ENCODE data around the gene MBOAT7. TPM values are rescaled to one million over a fixed set of nuclear protein-coding genes. Genes with fewer than 3 reads are reported as not detected.
A peak's percentile ranks its signal among the peaks of the same experiment; 100 is the strongest.

The MBOAT7 gene
- total RNA-seq, 1 experiment from 2014 or later: 109 TPM

DNA sequence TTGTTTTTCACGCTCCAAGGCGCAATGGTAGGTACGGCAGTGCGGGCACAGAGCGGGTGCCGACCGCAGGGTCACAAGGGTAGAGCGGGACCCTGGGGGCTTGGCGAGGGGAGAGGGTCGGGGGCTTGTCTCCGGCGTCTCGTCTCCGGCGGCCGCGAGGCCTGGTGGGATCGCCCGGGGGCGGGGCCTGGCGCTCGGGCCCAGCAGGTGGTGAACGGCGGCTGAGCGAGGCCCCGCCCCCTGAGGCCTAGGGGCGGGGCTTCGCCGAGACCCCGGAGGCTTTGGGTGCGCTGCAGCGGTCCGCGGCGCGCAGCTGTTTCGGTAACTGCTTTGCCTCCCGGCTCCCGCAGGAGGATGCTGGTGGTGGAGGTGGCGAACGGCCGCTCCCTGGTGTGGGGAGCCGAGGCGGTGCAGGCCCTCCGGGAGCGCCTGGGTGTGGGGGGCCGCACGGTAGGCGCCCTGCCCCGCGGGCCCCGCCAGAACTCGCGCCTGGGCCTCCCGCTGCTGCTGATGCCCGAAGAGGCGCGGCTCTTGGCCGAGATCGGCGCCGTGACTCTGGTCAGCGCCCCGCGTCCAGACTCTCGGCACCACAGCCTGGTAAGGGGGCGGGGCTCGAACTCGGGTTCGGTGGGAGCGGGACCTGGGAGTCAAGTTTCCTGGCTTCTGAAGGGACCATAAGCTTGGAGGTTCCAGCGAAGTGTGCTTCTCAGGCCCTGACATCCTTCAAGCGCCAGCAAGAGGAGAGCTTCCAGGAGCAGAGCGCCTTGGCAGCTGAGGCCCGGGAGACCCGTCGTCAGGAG is 1.8 kb upstream of the MBOAT7 start, which contains the start of gene TSEN34 (continued):
- TF ChIP-seq HMGA2 (CRISPR knock-in tag; IDR thresholded peaks at IDR 0.05): no peak
- TF ChIP-seq, protein P1, sequence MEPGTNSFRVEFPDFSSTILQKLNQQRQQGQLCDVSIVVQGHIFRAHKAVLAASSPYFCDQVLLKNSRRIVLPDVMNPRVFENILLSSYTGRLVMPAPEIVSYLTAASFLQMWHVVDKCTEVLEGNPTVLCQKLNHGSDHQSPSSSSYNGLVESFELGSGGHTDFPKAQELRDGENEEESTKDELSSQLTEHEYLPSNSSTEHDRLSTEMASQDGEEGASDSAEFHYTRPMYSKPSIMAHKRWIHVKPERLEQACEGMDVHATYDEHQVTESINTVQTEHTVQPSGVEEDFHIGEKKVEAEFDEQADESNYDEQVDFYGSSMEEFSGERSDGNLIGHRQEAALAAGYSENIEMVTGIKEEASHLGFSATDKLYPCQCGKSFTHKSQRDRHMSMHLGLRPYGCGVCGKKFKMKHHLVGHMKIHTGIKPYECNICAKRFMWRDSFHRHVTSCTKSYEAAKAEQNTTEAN (CRISPR knock-in tag; IDR thresholded peaks at IDR 0.05): 0 out of 2 replicates have a peak, but pooled peaks have one; percentile 27
- no peak for TF ChIP-seq TEAD1 (CRISPR knock-in tag; IDR thresholded peaks at IDR 0.05)
- no peak for TF ChIP-seq ZNF219 (CRISPR knock-in tag; IDR thresholded peaks at IDR 0.05; ENCODE audit: borderline replicate concordance)
- TF ChIP-seq CREM (CRISPR knock-in tag; IDR thresholded peaks at IDR 0.05): peak; percentile 41; the same call in 1 of the 2 replicates
- TF ChIP-seq IRF2 (CRISPR knock-in tag; IDR thresholded peaks at IDR 0.05; ENCODE audit: borderline replicate concordance, low read depth): 0 out of 2 replicates have a peak, but pooled peaks have one; percentile 16
- TF ChIP-seq, protein P2, sequence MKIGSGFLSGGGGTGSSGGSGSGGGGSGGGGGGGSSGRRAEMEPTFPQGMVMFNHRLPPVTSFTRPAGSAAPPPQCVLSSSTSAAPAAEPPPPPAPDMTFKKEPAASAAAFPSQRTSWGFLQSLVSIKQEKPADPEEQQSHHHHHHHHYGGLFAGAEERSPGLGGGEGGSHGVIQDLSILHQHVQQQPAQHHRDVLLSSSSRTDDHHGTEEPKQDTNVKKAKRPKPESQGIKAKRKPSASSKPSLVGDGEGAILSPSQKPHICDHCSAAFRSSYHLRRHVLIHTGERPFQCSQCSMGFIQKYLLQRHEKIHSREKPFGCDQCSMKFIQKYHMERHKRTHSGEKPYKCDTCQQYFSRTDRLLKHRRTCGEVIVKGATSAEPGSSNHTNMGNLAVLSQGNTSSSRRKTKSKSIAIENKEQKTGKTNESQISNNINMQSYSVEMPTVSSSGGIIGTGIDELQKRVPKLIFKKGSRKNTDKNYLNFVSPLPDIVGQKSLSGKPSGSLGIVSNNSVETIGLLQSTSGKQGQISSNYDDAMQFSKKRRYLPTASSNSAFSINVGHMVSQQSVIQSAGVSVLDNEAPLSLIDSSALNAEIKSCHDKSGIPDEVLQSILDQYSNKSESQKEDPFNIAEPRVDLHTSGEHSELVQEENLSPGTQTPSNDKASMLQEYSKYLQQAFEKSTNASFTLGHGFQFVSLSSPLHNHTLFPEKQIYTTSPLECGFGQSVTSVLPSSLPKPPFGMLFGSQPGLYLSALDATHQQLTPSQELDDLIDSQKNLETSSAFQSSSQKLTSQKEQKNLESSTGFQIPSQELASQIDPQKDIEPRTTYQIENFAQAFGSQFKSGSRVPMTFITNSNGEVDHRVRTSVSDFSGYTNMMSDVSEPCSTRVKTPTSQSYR (CRISPR knock-in tag; IDR thresholded peaks at IDR 0.05): 0 out of 2 replicates have a peak, but pooled peaks have one; percentile 3
- peak; percentile 85 for TF ChIP-seq FOXP1 (CRISPR knock-in tag; IDR thresholded peaks at IDR 0.05; ENCODE audit: borderline replicate concordance)
- 0 out of 2 replicates have a peak, but pooled peaks have one; percentile 72 for TF ChIP-seq CBFB (CRISPR knock-in tag; IDR thresholded peaks at IDR 0.05; ENCODE audit: low read depth)
- TF ChIP-seq MYBL2 (CRISPR knock-in tag; IDR thresholded peaks at IDR 0.05): peak; percentile 59; the same call in 1 of the 2 replicates
- no peak for TF ChIP-seq KAT7 (CRISPR knock-in tag; IDR thresholded peaks at IDR 0.05; ENCODE audit: borderline replicate concordance)
- TF ChIP-seq, protein P3, sequence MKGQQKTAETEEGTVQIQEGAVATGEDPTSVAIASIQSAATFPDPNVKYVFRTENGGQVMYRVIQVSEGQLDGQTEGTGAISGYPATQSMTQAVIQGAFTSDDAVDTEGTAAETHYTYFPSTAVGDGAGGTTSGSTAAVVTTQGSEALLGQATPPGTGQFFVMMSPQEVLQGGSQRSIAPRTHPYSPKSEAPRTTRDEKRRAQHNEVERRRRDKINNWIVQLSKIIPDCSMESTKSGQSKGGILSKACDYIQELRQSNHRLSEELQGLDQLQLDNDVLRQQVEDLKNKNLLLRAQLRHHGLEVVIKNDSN (CRISPR knock-in tag; IDR thresholded peaks at IDR 0.05): 0 out of 2 replicates have a peak, but pooled peaks have one; percentile 3
- no peak for TF ChIP-seq RORB (CRISPR knock-in tag; IDR thresholded peaks at IDR 0.05)
- TF ChIP-seq ESRRA (CRISPR knock-in tag; IDR thresholded peaks at IDR 0.05; ENCODE audit: borderline replicate concordance): 0 out of 2 replicates have a peak, but pooled peaks have one; percentile 35
- TF ChIP-seq TP53 (CRISPR knock-in tag; IDR thresholded peaks at IDR 0.05): no peak

DNA sequence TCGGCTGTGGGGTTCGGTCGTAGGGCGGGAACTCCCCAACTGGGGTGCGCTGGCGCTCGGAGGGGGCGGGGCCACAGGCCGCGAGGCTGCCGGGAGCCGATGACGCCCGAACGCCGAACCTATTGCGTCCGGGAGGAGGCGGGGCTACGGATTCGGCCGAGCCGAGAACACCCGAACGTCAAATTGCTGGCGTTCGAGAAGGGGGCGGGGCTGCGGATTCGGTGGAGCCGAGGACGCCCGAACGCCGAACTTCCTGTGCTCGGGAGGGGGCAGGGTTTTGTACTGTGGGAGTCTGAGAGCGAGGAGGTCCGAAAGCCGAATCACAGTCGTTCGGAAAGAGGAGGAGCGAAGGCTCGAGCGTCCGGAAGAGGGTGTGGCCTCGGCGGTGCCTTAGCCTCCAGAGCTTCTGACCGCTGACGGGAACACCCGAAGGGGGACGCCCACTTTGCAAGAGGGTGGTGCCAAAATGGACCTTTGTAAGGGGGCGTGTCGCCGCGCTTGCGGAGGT is 1.2 kb upstream of the MBOAT7 start:
- peak; percentile 99 for DNase-seq (ENCODE audit: low spot score)
- peak; percentile 60 for ATAC-seq
- Mint-ChIP-seq H3K36me3 (peaks cover 44% of the 10 kb centered on the region), H3K27me3 (ENCODE audit: low read depth) (peaks cover 3% of the 10 kb centered on the region; the same call in 1 of the 2 replicates), H3K4me1 (peaks cover 32% of the 10 kb centered on the region), H3K27ac (peak overlapping the region; percentile 100), H3K4me3 (peak overlapping the region; percentile 85), H3K9me3 (no peaks in the 10 kb centered on the region)
- ChIA-PET CTCF (interaction anchor here (1.0 to 4.2 kb wide), 11 partner anchors 11 to 278 kb away, joined by 3 to 84 read pairs (median 6); partner anchors contain the start of genes LENG1 and TMC4), POLR2A (interaction anchor here (1.0 to 4.3 kb wide), 6 partner anchors 11 to 127 kb away, joined by 3 to 25 read pairs (median 6); partner anchors contain the start of genes LENG1 and RPS9)
- TF ChIP-seq, protein P3 (CRISPR knock-in tag; IDR thresholded peaks at IDR 0.05): 0 out of 2 replicates have a peak, but pooled peaks have one; percentile 4
- TF ChIP-seq, protein P4, sequence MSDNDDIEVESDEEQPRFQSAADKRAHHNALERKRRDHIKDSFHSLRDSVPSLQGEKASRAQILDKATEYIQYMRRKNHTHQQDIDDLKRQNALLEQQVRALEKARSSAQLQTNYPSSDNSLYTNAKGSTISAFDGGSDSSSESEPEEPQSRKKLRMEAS (CRISPR knock-in tag; IDR thresholded peaks at IDR 0.05): peak; percentile 66
- TF ChIP-seq ELF4 (CRISPR knock-in tag; IDR thresholded peaks at IDR 0.05; ENCODE audit: low read depth) (no peak), NFYB (CRISPR knock-in tag; conservative IDR thresholded peaks at IDR 0.05; ENCODE audit: low read depth) (peak; percentile 41; the same call in 1 of the 2 replicates), RORB (CRISPR knock-in tag; IDR thresholded peaks at IDR 0.05) (no peak), ZNF317 (CRISPR knock-in tag; IDR thresholded peaks at IDR 0.05; ENCODE audit: borderline replicate concordance, low read depth) (no peak), SP1 (CRISPR knock-in tag; conservative IDR thresholded peaks at IDR 0.05) (peak; percentile 59; the same call in 1 of the 2 replicates), GABPB1 (CRISPR knock-in tag; IDR thresholded peaks at IDR 0.05) (no peak)
- TF ChIP-seq, protein P5, sequence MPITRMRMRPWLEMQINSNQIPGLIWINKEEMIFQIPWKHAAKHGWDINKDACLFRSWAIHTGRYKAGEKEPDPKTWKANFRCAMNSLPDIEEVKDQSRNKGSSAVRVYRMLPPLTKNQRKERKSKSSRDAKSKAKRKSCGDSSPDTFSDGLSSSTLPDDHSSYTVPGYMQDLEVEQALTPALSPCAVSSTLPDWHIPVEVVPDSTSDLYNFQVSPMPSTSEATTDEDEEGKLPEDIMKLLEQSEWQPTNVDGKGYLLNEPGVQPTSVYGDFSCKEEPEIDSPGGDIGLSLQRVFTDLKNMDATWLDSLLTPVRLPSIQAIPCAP (CRISPR knock-in tag; IDR thresholded peaks at IDR 0.05): no peak
- TF ChIP-seq, protein P6, sequence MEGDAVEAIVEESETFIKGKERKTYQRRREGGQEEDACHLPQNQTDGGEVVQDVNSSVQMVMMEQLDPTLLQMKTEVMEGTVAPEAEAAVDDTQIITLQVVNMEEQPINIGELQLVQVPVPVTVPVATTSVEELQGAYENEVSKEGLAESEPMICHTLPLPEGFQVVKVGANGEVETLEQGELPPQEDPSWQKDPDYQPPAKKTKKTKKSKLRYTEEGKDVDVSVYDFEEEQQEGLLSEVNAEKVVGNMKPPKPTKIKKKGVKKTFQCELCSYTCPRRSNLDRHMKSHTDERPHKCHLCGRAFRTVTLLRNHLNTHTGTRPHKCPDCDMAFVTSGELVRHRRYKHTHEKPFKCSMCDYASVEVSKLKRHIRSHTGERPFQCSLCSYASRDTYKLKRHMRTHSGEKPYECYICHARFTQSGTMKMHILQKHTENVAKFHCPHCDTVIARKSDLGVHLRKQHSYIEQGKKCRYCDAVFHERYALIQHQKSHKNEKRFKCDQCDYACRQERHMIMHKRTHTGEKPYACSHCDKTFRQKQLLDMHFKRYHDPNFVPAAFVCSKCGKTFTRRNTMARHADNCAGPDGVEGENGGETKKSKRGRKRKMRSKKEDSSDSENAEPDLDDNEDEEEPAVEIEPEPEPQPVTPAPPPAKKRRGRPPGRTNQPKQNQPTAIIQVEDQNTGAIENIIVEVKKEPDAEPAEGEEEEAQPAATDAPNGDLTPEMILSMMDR (IDR thresholded peaks at IDR 0.05): no peak
- TF ChIP-seq, protein P7, sequence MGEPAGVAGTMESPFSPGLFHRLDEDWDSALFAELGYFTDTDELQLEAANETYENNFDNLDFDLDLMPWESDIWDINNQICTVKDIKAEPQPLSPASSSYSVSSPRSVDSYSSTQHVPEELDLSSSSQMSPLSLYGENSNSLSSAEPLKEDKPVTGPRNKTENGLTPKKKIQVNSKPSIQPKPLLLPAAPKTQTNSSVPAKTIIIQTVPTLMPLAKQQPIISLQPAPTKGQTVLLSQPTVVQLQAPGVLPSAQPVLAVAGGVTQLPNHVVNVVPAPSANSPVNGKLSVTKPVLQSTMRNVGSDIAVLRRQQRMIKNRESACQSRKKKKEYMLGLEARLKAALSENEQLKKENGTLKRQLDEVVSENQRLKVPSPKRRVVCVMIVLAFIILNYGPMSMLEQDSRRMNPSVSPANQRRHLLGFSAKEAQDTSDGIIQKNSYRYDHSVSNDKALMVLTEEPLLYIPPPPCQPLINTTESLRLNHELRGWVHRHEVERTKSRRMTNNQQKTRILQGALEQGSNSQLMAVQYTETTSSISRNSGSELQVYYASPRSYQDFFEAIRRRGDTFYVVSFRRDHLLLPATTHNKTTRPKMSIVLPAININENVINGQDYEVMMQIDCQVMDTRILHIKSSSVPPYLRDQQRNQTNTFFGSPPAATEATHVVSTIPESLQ (CRISPR knock-in tag; IDR thresholded peaks at IDR 0.05): no peak

All from WTC11 (cell line).